Ishikawa (cell line): Measurements from ENCODE around the gene PRPH2.

Experiments
- EGR1 ChIP-seq: IDR thresholded peaks from 2 replicates; pipeline ENCODE4 v1.6.1; 2012
- MAX ChIP-seq: IDR thresholded peaks from 2 replicates; pipeline ENCODE4 v1.6.1; 2012
- RAD21 ChIP-seq: IDR thresholded peaks from 2 replicates; pipeline ENCODE4 v1.6.1; 2012; ENCODE audit warnings: low read depth
- YY1 ChIP-seq: IDR thresholded peaks from 2 replicates; pipeline ENCODE4 v1.6.1; 2012; ENCODE audit warnings: low read depth

- TF ChIP-seq EGR1 (no peak), MAX (no peak), YY1 (no peak), RAD21 (no peak)
Measured at GRCh38 chr6:42674780-42675179, 47.6 kb downstream of the PRPH2 start.
